Lower lobe of right lung (tissue), 2 donors: ENCODE data around the gene CLEC12A. TPM values are rescaled to one million over a fixed set of nuclear protein-coding genes. Genes with fewer than 3 reads are reported as not detected.

Source experiments
- ATAC-seq, 2 donors: fragments of 200-7000 bp; cut with Tn5 transposase; one replicate each; pipeline ENCODE4 v1.9.1; 2020 to 2022; ENCODE audit warnings: mild to moderate bottlenecking in 2 of 2, moderate library complexity in 2 of 2
- DNase-seq: peaks from one replicate; pipeline ENCODE4 v3.0.0-alpha.2; 2020
- H3K27ac ChIP-seq: fragments of 200-600 bp; one replicate; pipeline ENCODE4 v1.8.0; 2022
- H3K27me3 ChIP-seq: fragments of 200-600 bp; one replicate; pipeline ENCODE4 v1.8.0; 2022; ENCODE audit warnings: low read depth
- H3K36me3 ChIP-seq: fragments of 200-600 bp; one replicate; pipeline ENCODE4 v1.8.0; 2022; ENCODE audit warnings: mild to moderate bottlenecking
- H3K4me1 ChIP-seq: fragments of 200-600 bp; one replicate; pipeline ENCODE4 v1.8.0; 2022
- H3K4me3 ChIP-seq: fragments of 200-600 bp; one replicate; pipeline ENCODE4 v1.8.0; 2022; ENCODE audit warnings: mild to moderate bottlenecking
- H3K9me3 ChIP-seq: fragments of 200-600 bp; one replicate; pipeline ENCODE4 v1.8.0; 2022
- CTCF ChIP-seq: fragments of 200-600 bp; IDR thresholded peaks from one replicate; pipeline ENCODE4 v1.8.0; 2022; ENCODE audit warnings: antibody characterized with exemption, mild to moderate bottlenecking
- intact Hi-C: fragments of 100-400 bp; cut with DNase I; formaldehyde crosslinking; loops from one replicate; pipeline ENCODE4 v1.11.0; 2022
- long read RNA-seq: library from polyadenylated mRNA; unstranded; transcript quantifications from one replicate; pipeline ENCODE4 v2.0.0, GENCODE V29; 2021
- total RNA-seq: library from RNA; stranded (reverse); fragmentation: NEBNext Ultra II Directional; extraction: Animal tissue kit (Norgen Biotek cat#: 25700); gene quantifications from one replicate; pipeline ENCODE4 v1.2.1, GENCODE V29; 2021
- donor health status: DM: no; HTN: yes; CAD: no; lungs with severe emphysema.

CLEC12A gene
- 88.3 TPM for total RNA-seq
- long read RNA-seq, transcript CLEC12A-201 (6 exons, 1,549 nt): major isoform, 17 of 63 reads
- long read RNA-seq, partial matches to known transcripts: 9 of 63 reads
- long read RNA-seq, other reads (novel, unspliced or antisense): 33 of 63 reads

GRCh38 chr12:9971181-9971580, at the start of gene CLEC12A:
TSS of gene CLEC12A (plus strand) at chr12:9971409. CDS start at chr12:9971597, 188 bp downstream.
- ATAC-seq (peak; percentile 57 to 62), DNase-seq (no peak)
- Histone ChIP-seq H3K36me3 (no peaks in the 10 kb centered on the region), H3K27me3 (no peaks in the 10 kb centered on the region), H3K27ac (peak within 1 kb of the TSS; percentile 39), H3K4me1 (no peaks in the 10 kb centered on the region), H3K4me3 (peak within 1 kb of the TSS; percentile 39), H3K9me3 (no peaks in the 10 kb centered on the region)
- no peak for TF ChIP-seq CTCF
- intact Hi-C loops: no loop called here

GRCh38 chr12:9922429-9922828, 48.8 kb upstream of the CLEC12A start:
- DNase-seq: no peak
- H3K4me1 ChIP-seq: peaks cover 4% of the 10 kb centered on the region
- H3K9me3 ChIP-seq: no peaks in the 10 kb centered on the region
- H3K27ac ChIP-seq: no peak overlapping the region
- ATAC-seq: no peak
- H3K4me3 ChIP-seq: no peak overlapping the region
- H3K36me3 ChIP-seq: no peaks in the 10 kb centered on the region
- intact Hi-C loops: no loop called here
- TF ChIP-seq CTCF: no peak
- no peaks in the 10 kb centered on the region for H3K27me3 ChIP-seq

GRCh38 chr12:9925705-9926393, 45.4 kb upstream of the CLEC12A start:
- Histone ChIP-seq H3K27me3 (no peaks in the 10 kb centered on the region), H3K27ac (no peak overlapping the region), H3K36me3 (no peaks in the 10 kb centered on the region), H3K4me3 (peak overlapping the region; percentile 34), H3K9me3 (no peaks in the 10 kb centered on the region), H3K4me1 (peaks cover 4% of the 10 kb centered on the region)
- peak; percentile 58 to 62 for ATAC-seq
- DNase-seq: no peak
- intact Hi-C loops: no loop called here
- TF ChIP-seq CTCF: peak; percentile 48

DNA sequence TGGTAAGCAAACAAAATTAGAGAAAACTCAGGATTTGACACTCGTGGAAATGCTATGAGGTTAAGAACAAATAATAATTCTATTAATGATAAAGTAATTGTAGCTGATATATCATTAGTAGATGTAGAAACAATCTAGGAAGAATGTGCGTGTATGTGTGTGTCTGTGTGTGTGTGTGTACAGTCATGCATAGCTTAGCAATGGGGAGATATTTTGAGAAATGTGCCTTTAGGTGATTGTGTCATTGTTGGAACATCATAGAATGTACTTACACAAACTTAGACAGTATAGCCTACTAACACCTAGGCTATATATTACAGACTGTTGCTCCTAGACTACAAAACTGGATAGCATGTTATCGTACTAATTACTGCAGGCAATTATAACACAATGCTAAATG, 44.3 kb upstream of the CLEC12A start:
- intact Hi-C loops: no loop called here
- Histone ChIP-seq H3K4me3 (no peak overlapping the region), H3K27me3 (no peaks in the 10 kb centered on the region), H3K4me1 (peaks cover 4% of the 10 kb centered on the region), H3K9me3 (no peaks in the 10 kb centered on the region), H3K27ac (no peak overlapping the region), H3K36me3 (no peaks in the 10 kb centered on the region)
- TF ChIP-seq CTCF: no peak
- no peak for DNase-seq
- ATAC-seq: no peak

GRCh38 chr12:9928607-9929006, 42.6 kb upstream of the CLEC12A start:
- ATAC-seq: no peak
- Histone ChIP-seq H3K4me3 (no peak overlapping the region), H3K27me3 (no peaks in the 10 kb centered on the region), H3K9me3 (no peaks in the 10 kb centered on the region), H3K4me1 (peaks cover 4% of the 10 kb centered on the region), H3K36me3 (no peaks in the 10 kb centered on the region), H3K27ac (no peak overlapping the region)
- no peak for DNase-seq
- intact Hi-C loops: no loop called here
- TF ChIP-seq CTCF: no peak
